CD4-positive, alpha-beta T cell treated with Interleukin-17A for 4 hours (primary cell): Measurements from ENCODE around the gene SLC35E1.
"Not testable (repeated sequence)": the region's sequence is repeated elsewhere in the genome, so short reads cannot be mapped to it uniquely, and the experiment has no call there.

ENCODE experiments used
- DNase-seq: peaks from one replicate; pipeline ENCODE4 v3.0.0-alpha.2; 2020; ENCODE audit warnings: mixed read lengths

The SLC35E1 gene

DNA sequence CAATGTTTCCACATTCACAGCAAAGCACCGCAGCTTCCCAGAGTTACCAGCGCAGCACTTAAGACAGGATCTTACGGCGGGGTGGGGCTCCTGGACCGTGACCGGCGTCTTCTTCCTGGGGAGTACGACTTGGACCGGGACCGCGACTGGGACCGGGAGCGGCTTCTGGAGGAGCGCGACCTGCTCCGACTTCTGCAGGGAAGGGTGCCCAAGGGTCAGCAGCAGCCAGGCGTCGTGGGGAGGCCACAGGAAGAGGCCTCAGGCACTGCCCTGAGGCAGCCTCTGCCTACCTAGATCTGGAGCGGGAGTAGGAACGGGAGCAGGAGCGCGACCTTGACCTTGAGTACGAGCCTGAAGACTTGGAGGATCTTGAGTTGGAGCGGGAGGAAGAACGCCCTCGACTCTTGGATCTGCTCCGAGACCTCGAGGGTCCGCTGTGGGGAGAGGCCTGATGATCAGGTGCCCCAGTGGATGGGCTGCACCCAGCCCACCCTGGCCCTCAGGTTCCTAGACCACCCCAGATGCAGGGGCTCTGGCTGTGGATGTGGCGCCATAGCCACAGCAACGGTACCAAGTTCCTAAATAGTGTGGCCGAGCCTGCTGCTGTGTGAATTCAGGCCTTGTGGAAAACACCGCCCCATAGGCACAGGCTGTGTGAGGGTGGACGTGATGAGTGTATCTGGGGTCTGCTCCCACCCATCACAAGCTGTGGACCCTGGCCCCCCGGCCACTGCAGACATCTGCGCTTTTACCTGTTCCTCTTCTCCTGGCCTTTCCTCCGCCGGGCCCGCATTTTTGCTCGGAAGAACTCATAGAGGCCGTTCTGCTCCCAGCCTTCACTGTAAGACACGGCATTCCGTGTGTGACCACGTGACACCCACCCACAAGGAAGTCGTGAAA lies 51.9 kb downstream of the SLC35E1 start:
- no peak for DNase-seq

DNA sequence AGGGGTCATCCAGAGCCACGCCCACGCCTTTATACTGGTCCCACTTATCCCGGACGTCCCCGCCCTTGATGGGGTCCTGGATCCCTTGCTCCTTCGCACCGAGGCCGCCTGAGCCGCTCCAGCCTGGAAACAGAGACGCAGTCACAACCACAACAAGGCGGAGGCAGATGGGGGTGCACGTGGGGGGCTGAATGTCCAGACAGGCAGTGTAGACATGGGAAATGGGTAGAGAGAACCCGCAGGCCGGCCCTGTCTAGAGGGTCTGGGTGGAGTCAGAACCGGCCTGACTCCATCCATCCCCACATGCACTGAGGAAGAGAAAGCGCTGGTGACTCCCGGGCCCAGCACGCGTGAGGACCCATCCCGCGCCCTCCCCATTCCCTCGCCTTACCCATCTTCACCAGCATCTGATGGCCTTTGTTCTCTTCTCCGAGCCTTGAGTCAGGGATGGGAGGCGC lies 53.0 kb downstream of the SLC35E1 start:
- DNase-seq: no peak

DNA sequence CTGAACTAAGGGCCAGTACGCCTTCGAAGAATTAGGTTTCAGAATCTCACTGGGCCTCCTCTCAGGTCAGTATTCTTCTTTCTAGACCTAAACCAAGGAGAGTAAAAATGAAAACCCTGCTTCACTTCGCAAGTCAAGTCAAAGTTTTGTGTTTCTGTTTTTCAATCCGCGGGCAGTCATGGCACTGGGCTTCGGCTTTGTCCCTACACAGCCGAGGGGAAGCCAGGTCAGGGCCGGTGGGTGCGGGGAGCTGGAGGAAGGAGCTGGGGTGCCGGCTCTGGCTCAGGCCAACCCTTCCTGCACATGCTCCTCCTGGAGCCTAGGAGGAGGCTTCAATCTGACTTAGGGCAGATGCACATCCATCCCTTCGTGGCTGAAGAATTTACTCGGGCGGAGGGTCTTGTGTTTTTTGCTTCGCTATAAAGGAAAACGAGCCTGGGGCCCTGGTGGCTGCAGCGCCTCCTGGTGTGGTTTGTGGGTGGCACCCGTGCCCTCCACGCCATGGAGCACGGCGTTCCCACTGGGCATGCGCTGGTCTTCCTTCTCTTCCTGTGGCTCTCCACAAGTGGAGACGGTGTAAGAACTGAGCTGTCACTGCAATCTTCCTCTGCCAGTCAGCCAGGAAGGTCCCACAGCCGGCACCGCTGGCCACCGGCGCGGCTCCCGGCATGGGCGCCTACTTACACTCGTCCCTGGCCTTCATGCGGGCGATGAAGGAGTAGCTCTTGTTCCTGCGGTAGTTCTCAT lies 53.6 kb downstream of the SLC35E1 start:
- DNase-seq: no peak

DNA sequence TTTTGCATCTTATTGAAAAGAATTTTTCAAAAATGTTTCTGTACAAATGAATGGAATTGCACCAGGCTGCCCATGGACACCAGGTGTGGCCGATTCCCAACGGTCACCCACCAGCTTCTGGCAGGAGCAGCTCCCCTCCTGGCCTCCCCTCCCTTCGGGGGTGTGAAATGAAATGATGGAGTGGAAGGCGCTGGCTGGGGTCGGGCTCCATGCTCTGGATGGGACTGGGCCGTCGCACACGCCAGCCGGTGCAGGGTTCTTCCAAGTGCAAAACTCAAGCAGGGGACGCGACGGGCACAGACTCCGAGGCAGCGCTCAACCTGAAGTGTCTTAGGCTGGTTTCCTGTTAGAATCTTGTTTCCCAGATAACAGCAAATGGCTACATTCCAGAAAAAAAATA lies 54.2 kb downstream of the SLC35E1 start:
- DNase-seq: no peak

DNA sequence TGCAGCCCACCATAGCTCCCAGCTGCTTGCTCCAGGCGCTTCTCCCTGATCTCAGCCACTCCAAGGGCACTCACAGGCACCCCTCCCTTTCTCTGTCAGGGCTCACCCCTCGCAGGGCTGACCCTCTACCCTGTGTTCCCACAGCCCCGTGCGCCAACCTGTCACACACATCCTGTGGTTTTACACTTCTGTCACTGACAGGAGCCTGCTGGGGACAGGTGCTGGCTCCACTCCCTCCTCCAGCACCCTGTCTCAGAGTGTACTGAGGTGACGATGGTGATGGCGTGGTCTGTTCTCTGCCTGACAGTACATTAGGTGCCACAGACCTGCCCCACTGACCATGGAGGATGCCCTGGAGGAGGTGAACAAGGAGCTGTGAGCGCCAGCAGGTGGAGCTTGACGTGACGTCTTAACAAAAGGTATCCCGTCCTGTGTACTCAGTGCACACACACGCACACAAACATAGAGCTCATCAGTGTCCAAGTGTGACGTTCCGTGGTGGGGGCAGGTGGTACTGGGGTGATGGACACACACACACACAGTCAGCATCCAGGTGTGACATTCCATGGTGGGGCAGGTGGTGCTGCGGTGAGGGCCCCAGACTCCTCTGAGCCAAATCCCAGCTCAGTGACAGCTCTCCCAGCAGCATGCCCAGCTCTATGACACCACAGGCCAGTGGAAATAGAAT lies 55.1 kb downstream of the SLC35E1 start:
- DNase-seq: no peak

DNA sequence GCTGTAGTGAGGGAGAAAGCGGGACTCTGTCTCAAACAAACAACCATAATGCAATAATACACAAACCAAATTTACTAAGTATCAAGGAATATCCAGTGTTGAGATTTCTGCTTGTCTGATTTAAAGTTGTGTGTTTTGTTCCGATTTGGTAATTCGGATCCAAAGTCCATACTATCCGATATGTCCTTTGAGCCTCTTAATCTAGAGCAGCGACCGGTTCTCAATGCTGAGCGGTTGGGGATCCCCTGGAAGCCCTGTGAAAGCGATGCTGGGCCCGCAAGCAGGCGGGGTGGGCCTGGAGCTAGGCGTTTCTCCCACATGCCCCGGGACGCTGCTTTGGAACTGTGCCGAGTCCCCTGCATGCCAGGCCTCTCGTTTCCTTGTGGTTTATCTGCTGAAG lies 55.8 kb downstream of the SLC35E1 start:
- no peak for DNase-seq

DNA sequence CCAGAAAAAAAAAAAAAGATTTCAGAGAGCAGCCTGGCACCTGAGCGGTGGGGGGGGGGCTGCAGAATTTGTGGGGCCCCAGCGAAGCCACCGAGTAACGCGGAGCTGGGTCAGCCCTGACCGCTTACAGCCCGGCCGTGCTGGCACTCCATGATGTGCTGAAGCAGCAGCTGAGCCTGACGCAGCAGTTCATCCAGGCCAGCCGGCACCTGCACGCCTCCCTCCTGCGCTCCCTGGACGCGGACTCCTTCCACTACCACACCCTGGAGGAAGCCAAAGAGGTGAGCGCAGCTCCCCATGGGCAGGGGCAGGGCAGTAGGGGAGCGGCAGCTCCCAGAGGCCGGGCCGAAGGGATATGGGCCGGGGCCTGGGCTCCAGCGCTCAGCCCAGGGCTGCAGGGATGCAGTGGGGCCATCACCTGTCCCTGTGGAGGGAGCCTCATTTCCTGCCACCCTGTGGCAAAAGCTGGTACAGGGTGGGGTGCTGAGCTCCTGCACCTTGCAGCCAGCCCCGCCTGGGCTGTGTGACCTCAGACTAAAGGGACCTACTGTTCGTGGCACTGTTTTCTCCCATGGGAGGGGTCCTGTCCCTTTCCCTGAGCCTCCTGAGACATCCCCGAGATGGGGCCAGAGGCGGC lies 57.7 kb downstream of the SLC35E1 start:
- DNase-seq: no peak

DNA sequence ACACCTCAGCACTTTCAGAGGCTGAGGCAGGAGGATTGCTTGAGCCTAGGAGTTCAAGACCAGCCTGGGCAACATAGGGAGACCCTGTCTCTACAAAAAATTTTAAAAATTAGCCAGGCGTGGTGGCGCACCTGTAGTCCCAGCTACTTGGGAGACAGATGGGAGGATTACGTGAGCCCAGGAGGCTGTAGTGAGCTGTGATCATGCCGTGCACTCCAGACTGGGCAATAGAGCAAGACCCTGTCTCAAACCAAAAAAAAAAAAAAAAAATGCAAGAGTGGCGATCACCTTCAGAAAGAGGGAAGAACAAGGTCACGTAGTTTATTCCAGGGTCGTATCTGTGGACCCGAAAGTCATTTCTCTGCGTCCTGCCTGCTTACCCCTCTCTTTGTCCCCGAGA lies 59.6 kb downstream of the SLC35E1 start:
- not testable (repeated sequence) for DNase-seq

DNA sequence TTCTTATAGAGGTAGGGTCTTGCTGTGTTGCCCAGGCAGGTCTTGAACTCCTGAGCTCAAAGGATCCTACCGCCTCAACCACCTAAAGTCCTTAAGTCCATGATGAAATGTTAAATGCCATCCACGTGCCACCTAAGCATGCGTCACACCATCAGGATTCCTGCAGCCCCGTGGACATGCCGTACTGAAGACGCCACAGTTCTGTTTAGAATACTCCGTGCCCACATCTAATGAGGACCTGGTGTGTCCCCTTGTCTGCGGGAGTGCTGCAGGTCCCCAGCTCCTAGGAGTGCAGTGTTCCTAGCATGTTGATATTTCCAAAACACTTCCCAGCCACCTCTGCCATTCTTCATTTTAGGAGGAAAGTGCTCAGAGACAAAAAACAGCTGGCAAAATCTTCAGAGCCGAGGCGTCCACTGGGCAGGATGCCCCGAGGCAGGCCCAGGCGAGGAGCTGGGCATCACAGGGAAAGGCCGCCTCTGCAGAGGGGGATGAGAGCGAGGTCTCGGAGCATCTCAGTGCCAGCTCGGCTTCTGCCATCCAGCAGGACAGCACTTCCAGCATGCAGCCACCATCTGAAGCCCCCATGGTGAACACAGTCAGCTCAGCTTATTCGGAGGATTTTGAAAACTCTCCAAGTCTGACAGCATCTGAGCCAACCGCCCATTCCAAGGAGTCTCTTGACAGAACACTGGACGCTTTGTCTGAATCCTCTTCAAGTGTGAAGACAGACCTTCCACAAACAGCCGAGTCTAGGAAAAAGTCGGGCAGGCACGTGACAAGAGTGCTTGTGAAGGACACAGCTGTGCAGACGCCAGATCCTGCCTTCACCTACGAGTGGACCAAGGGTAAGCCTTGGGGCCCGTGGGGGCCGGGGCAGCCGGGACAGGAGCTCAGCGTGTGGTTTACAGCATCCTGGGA lies 62.8 kb downstream of the SLC35E1 start:
- DNase-seq: no peak

DNA sequence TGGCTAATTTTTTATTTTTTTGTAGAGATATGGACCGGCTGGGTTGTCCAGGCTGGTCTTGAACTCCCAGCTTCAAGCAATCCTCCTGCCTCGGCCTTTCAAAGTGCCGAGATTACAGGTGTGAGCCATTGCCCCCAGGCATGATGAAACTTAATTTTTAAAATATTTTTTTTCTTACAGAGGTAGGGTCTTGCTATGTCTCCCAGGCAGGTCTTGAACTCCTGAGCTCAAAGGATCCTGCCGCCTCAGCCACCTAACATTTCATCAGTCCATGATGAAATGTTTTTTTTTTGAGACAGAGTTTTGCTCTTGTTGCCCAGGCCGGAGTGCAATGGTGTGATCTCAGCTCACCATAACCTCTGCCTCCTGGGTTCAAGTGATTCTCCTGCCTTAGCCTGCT lies 63.7 kb downstream of the SLC35E1 start:
- DNase-seq: no peak

DNA sequence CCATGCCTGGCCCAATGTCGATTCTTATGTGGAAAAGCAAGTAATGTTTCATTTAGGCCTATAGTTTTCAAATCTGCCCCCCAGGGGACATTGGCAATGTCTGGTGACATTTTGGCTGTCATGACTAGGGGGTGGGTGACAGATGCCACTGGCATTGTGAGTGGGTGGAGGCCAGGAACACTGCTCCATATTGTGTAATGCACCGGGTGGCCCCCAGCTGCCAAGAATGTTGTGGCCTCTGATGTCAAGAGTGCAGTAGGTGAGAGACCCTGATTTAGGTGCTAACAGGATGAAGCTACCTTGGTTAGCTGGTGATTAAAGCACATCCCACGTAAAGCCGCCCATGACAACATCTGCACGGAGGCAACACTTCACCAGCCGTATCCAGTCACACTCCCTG lies 65.3 kb downstream of the SLC35E1 start:
- no peak for DNase-seq

DNA sequence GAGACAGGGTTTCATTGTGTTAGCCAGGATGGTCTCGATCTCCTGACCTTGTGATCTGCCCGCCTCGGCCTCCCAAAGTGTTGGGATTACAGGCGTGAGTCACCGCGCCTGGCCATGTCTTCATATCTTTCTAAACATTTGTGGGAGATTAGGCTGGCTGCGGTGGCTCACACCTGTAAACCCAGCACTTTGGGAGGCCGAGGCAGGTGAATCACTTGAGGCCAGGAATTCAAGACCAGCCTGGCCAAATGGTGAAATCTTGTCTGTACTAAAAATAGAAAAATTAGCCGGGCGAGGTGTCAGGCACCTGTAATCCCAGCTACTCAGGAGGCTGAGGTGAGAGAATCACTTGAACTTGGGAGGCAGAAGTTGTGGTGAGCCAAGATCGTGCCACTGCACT lies 66.1 kb downstream of the SLC35E1 start:
- DNase-seq: not testable (repeated sequence)

DNA sequence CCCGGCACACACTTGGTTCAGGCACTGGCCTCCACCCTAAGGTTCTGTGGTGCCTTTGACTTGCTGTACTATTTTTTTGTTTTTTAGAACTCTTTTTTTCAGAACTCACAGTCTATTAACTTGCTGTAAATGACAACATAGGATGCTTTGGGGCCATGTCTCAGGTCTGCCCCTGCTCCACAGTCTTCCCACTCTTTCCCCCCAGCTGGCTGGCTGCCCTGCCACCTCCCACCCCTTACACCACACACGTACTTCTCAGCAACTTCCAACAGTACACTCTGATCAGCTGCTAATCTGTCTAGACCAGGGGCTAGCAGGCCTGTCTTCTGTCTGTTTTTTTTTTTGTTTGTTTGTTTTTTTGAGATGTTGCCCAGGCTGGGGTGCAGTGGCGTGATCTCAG lies 67.9 kb downstream of the SLC35E1 start:
- no peak for DNase-seq
